Chondrocyte (in vitro differentiated cells): ENCODE measurements around the gene TMCC1. TPM values are rescaled to one million over a fixed set of nuclear protein-coding genes. Genes with fewer than 3 reads are reported as not detected.
"Not testable (repeated sequence)": the region's sequence is repeated elsewhere in the genome, so short reads cannot be mapped to it uniquely, and the experiment has no call there.

Experiments used
- DNase-seq: peaks from one replicate; pipeline ENCODE4 v3.0.0; 2021; ENCODE audit warnings: mixed read lengths, low spot score
- H3K27ac Mint-ChIP-seq: one replicate; pipeline ENCODE4 v1.8.0; 2021; ENCODE audit warnings: mild to moderate bottlenecking, moderate library complexity, mixed read lengths; ENCODE audit not compliant: unreplicated experiment
- H3K27me3 Mint-ChIP-seq: 2 replicates; pipeline ENCODE4 v1.8.0; 2021; ENCODE audit warnings: low read depth, mixed read lengths
- H3K36me3 Mint-ChIP-seq: 2 replicates; pipeline ENCODE4 v1.8.0; 2021; ENCODE audit warnings: low read depth, mixed read lengths
- H3K4me1 Mint-ChIP-seq: 2 replicates; pipeline ENCODE4 v1.8.0; 2021; ENCODE audit warnings: low read depth, mild to moderate bottlenecking, mixed read lengths
- H3K4me3 Mint-ChIP-seq: one replicate; pipeline ENCODE4 v1.8.0; 2021; ENCODE audit warnings: mild to moderate bottlenecking, moderate library complexity, mixed read lengths; ENCODE audit not compliant: unreplicated experiment
- H3K9me3 Mint-ChIP-seq: 2 replicates; pipeline ENCODE4 v1.8.0; 2021; ENCODE audit warnings: low read depth, mixed read lengths
- total RNA-seq: library from RNA; stranded (reverse); gene quantifications from 3 replicates; pipeline ENCODE4 v1.2.1, GENCODE V29; 2021
- TF ChIP-seq, protein P1 (sequence below): fragments of 200-600 bp; sonication (generic); IDR thresholded peaks from 2 replicates; pipeline ENCODE4 v1.5.0; 2021; ENCODE audit warnings: antibody characterized with exemption, mild to moderate bottlenecking, moderate library complexity

The TMCC1 gene
- total RNA-seq, 1 donor from 2014 or later: 34.3 TPM

DNA sequence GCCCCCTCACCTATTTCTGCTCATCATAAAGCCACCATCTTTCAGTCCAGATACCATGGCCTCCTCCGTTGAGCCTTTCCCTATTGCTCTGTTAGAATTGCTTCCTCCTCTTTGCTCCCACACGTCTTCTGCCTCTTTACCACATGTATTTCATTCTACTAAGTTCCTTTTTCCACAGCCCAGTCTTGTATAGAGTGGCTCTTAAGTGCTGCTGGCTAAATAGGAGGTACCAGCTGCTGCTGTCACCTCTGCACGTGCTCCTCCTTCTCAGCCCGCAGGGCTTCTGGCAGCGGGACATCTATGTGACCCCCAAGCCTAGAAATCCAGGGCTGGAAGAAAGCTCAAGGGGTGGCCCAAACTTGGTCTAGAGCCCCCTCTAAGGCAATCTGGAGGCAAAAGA is 248.2 kb downstream of the TMCC1 start:
- DNase-seq: no peak
- TF ChIP-seq, protein P1, sequence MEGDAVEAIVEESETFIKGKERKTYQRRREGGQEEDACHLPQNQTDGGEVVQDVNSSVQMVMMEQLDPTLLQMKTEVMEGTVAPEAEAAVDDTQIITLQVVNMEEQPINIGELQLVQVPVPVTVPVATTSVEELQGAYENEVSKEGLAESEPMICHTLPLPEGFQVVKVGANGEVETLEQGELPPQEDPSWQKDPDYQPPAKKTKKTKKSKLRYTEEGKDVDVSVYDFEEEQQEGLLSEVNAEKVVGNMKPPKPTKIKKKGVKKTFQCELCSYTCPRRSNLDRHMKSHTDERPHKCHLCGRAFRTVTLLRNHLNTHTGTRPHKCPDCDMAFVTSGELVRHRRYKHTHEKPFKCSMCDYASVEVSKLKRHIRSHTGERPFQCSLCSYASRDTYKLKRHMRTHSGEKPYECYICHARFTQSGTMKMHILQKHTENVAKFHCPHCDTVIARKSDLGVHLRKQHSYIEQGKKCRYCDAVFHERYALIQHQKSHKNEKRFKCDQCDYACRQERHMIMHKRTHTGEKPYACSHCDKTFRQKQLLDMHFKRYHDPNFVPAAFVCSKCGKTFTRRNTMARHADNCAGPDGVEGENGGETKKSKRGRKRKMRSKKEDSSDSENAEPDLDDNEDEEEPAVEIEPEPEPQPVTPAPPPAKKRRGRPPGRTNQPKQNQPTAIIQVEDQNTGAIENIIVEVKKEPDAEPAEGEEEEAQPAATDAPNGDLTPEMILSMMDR: no peak
- Mint-ChIP-seq H3K36me3 (peaks cover 3% of the 10 kb centered on the region), H3K4me1 (peaks cover 24% of the 10 kb centered on the region), H3K4me3 (no peak overlapping the region), H3K9me3 (no peaks in the 10 kb centered on the region), H3K27ac (peak overlapping the region; percentile 38), H3K27me3 (no peaks in the 10 kb centered on the region)

DNA sequence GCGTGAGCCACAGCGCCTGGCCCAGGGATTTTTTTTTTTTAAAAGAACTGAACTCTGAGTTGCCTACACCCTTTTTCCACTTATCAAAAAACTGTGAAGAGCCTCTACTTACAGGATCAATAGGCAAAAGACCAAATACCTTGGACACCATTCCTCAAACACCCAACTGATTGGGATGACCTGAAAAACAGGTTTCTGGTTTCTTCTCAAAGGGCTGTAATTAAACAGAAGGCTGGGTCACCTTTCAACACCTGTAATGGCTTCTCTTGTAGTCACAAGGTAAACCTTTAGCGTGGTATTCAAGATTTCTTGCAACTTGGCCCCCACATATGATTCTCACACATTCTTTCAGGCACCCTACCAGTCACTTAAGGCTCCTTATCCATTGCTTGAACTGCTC is 248.7 kb downstream of the TMCC1 start:
- Mint-ChIP-seq H3K27ac (no peak overlapping the region), H3K36me3 (peaks cover 3% of the 10 kb centered on the region), H3K4me3 (no peak overlapping the region), H3K9me3 (no peaks in the 10 kb centered on the region), H3K27me3 (no peaks in the 10 kb centered on the region), H3K4me1 (peaks cover 21% of the 10 kb centered on the region)
- no peak for DNase-seq
- TF ChIP-seq, protein P1: no peak

DNA sequence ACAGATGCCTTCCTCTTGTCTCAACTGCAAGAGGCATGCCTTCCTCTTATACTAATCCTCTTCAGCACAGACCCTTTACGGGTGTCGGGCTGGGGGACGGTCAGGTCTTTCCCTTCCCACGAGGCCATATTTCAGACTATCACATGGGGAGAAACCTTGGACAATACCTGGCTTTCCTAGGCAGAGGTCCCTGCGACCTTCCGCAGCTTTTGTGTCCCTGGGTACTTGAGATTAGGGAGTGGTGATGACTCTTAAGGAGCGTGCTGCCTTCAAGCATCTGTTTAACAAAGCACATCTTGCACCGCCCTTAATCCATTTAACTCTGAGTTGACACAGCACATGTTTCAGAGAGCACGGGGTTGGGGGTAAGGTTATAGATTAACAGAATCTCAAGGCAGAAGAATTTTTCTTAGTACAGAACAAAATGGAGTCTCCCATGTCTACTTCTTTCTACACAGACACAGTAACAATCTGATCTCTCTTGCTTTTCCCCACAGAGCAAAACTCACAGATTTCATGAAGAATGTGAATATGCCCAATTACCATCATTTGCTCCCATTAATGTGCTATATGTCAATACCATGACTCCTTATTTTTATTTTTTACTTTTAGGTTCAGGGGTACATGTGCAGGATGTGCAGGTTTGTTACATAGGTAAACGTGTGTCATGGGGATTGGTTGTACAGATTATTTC is 251.8 kb downstream of the TMCC1 start:
- not testable (repeated sequence) for DNase-seq, H3K9me3 Mint-ChIP-seq, H3K36me3 Mint-ChIP-seq, H3K4me1 Mint-ChIP-seq, H3K4me3 Mint-ChIP-seq, H3K27me3 Mint-ChIP-seq
- H3K27ac Mint-ChIP-seq: peak overlapping the region; percentile 11

DNA sequence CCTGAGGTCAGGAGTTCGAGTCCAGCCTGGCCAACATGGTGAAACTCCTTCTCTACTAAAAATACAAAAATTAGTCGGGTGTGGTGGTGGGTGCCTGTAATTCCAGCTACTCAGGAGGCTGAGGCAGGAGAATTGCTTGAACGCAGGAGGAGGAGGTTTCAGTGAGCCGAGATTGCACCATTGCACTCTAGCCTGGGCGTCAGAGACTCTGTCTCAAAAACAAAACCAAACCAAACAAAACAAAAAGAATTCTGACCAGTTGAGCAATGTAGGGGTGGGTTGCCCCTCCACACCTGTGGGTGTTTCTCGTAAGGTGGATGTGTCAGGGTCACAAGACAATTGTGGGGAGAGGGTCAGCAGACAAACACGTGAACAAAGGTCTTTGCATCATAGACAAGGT is 252.5 kb downstream of the TMCC1 start:
- not testable (repeated sequence) for H3K4me1 Mint-ChIP-seq, H3K27me3 Mint-ChIP-seq, H3K4me3 Mint-ChIP-seq, DNase-seq, H3K27ac Mint-ChIP-seq, H3K36me3 Mint-ChIP-seq, H3K9me3 Mint-ChIP-seq

DNA sequence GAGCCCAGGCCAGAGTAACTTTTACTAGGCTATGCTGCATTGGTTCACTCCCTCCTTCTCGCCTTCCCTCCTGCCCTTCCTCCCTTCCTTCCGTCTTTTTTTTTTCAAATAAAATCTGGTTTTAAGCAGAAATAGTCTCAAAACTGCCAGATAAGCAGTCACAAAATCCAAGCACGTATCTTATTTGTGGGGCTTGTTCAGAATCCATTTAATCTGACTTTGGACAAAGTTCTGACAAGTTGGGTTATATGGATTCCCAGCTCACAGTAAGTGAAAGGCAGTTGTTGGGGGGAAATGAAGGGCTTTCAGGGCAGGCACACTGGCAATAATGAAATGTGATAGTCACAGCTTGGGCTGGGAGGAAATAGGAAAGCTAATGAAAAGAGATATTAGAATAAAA is 255.0 kb downstream of the TMCC1 start:
- H3K27ac Mint-ChIP-seq: no peak overlapping the region
- H3K36me3 Mint-ChIP-seq: peaks cover 3% of the 10 kb centered on the region
- H3K4me1 Mint-ChIP-seq: no peaks in the 10 kb centered on the region
- no peak for DNase-seq
- no peaks in the 10 kb centered on the region for H3K27me3 Mint-ChIP-seq
- peaks cover 16% of the 10 kb centered on the region for H3K9me3 Mint-ChIP-seq
- H3K4me3 Mint-ChIP-seq: no peak overlapping the region
- TF ChIP-seq, protein P1: no peak

DNA sequence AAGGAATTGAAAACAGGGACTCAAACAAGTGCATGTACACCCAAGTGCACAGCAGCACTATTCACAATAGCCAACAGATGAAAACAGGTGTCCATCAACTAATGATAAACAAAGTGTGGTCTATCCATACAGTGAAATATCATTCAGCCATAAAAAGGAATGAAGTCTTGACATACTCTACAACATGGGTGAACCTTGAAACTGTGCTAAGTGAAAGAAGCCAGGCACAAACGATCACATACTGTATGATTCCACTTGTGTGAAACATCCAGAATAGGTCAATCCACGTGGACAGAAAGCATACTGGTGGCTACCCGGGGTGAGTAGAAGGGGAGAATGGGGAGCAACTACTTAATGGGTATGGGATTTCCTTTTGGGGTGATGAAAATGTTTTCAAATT is 257.4 kb downstream of the TMCC1 start:
- no peak for DNase-seq
- Mint-ChIP-seq H3K9me3 (peaks cover 16% of the 10 kb centered on the region), H3K36me3 (peaks cover 3% of the 10 kb centered on the region), H3K4me1 (no peaks in the 10 kb centered on the region), H3K27me3 (no peaks in the 10 kb centered on the region), H3K4me3 (no peak overlapping the region), H3K27ac (no peak overlapping the region)
- TF ChIP-seq, protein P1: no peak
